GM23248 (cell line): ENCODE data around the gene AMD1.

Experiments
- EZH2 ChIP-seq: fragments of 200-600 bp; sonication (generic); IDR thresholded peaks from 2 replicates; pipeline ENCODE4 v1.6.1; 2018; ENCODE audit warnings: antibody characterized with exemption, mild to moderate bottlenecking; ENCODE audit not compliant: insufficient read depth, poor library complexity, severe bottlenecking
- EZH2phosphoT487 ChIP-seq: fragments of 200-600 bp; sonication (generic); IDR thresholded peaks from 2 replicates; pipeline ENCODE4 v1.6.1; 2018; ENCODE audit warnings: antibody characterized with exemption, moderate library complexity, mild to moderate bottlenecking, low read depth; ENCODE audit not compliant: insufficient read depth

DNA sequence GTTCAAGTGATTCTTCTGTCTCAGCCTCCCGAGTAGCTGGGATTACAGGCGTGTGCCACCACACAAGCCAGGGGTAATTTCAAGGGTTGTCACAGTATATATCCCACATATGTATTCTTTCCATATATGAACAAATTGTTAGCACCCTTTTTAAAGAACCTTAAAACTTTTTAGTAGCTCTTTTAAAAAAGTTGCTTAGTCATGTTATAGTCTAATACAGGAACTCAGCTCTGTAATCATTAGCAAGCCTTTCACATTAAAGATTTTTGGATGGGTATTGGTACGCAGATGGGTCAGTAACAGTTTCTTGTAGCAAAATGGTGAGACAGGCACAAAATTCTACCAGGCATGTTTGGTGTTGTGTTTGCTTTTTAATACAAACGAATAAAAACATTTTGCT is 10.9 kb downstream of the AMD1 start:
- TF ChIP-seq EZH2 (no peak), EZH2phosphoT487 (no peak)
